ENCODE measurements around the gene CARD19.

CARD19 gene

DNA sequence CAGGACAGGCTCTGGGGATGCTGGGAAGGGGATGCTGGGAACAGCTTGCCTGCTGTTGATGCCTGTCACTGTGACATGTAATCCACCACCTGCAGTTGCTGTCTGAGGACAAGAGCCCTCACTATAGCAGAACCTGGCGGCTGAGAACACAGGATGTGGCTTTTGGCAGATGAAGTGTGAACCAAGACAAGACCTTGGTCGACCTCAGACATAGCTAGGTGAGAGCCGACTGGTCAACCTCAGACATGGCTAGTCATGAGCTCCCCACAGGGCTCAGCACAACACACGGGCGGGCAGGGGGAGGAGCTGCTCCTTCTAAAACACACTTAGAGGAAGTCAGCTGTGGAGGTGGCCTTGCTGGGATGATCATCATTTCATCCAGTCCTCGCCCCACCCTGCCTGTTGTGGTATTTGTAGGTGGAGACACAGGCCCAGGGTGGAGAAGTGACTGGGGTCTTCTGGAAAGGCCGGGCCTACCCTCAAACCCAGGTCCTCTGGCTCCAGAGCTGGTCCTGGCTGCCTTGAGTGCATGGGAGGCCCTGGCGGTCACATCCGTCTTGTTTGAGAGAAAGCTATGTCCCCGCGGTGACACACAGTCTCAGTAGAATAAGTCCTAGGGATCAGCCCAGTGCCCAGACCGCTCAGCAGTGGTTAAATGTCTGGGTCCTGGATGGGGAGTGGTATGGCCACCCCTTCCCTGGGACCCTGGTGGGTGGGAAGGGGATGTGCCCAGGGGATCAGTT lies 31.5 kb upstream of the CARD19 start:
- no peak for DNase-seq

DNA sequence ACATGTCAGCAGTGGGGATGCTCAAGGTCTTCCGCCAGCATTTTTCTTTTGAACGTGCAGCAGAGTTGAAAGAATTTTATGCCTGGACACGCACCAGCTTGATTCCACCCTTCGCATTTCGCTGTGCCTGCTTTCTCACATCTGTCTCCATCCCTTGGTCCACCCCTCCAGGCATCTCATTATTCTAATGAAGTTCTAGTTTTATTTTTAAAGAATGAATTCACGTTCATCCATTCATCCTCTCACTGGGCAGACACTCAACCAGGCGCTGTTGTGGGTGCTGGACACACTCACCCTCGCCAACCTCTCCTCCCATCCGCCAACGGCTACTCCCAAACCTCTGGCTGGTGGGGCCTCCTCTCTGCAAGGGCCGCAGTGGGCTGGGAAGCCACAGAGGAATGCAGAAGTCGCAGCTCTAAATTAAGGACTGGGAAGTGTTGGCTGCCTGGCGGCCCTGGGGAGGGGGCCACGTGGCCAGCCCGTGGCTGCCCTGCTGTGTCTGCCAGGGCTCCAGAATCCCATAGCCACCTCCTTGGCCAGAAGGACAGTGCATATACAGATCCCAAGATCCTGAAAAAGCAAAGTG lies 30.8 kb upstream of the CARD19 start:
- DNase-seq = no peak

DNA sequence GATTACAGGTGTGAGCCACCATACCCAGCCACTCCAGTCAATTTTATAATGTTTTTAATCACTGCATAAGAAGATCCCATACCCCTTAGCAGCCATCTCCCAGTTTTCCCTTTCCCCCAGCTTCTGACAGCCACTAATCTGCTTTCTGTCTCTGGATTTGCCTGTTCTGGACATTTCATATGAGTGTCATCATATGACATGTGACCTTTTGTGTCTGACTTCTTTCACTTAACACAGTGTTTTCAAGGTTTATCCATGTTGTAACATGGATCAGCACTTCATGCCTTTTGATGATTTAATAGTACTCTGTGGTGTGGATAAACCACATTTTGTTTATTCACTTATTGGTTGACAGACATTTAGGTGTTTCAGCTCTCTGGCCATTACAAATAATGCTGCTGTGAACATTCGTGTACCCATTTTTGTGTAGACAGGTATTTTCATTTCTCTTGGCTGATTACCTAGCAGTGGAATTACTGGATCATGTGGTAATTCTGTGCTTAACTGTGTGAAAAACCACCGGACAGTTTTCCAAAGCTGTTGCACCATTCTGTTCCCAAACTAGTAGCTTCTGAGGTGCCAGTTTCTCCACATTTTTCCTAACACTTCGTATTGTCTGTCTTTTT lies 28.9 kb upstream of the CARD19 start:
- no peak for DNase-seq

DNA sequence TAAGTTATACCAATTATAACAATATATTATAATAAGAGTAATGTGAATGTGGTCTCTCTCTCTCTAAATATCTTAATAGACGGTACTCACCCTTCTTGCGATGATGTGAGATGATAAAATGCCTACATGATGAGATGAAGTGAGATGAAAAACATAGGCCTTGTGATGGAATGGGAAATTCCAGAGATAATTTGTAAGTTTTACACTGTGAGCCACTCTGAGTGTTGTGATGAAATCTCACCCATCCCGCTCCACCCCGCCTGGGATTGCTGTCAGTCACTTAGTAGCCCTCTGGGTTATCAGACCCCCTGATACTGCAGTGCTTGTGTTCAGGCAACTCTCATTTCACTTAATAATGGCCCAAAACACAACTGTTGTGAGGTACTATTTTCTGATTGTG lies 27.1 kb upstream of the CARD19 start:
- DNase-seq = no peak

DNA sequence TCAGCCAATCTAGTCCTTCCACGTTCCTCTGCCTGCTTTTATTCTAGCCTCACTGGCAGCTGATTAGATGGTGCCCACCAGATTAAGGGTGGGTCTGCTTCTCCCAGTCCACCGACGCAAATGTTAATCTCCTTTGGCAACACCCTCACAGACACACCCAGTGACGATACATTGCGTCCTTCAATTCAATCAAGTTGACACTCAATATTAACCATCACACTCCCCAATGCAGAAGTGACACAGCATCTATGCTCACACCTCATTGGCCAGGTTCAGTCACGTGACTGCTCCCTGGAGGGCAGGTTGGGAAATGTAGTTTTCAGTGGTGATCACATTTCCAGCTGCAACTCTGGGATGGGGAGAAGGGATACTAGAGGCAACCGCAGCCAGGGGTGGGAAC lies 24.6 kb upstream of the CARD19 start:
- DNase-seq = no peak

DNA sequence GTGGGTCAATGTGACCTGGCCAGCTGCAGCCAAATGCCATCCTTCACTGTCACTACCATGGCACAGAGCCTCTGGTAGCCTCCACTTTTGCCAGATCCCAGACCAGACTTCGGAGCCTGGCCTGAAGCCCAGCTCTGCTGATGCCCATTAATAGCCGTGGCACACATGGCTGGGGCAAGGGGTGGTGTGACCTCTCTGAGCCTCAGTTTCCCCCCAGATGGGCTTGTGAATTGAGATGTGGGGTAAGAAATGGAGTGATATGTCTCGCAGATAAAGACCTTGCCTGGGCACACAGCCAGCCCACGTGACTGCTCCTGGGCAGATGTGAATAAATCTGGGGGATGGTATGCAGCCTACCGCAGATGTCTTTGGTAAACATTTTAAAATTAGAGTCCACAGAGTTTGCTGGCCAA lies 23.6 kb upstream of the CARD19 start:
- no peak for DNase-seq

DNA sequence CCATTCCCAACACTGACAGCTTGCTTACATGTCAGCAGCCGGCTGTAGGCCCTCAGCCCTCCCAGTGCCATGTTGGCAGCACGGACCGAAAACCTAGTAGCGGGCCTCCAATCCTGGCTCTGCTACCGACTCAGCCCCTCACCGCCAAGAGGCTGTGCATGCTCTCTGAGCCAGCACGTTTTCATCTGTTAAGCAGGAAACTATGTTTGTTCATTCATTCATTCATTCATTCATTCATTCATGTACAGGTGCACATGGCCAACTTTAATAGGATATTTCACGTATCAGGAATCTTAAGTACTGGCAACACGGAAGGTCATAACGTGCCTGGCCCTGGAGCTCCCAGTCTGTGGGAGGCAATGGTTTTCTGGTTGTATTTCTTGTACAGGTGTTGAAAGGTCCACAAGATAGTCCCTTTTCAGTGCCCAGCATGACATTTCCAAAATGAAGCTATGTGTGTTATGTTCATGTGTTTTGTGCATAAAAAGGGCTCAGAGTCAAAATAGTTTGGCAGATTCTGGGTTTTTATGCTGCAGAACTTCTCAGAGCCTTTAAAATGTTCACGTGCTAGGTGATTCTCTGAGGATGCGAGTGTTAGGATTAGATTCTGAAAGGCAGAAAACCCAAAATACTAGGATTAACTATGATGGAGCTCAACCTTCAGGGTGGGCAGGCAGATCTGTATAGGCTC lies 19.8 kb upstream of the CARD19 start:
- DNase-seq = no peak

DNA sequence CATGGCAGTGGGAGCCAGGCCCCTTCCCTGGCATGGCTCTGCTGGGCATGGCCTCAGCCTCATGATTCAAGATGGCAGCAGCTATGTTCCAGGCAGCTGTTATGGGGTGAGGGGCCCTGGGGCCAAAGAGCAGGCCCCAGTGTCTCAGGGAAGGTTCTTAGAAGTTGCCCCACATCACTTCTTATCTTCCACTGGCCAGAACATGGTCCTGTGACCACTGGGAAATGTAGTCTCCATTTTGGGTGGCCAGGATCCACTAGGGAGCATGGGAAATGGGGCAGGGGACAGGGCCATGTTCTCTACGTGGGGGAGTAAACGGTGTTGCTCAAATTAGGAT lies 19.3 kb upstream of the CARD19 start:
- DNase-seq = no peak

DNA sequence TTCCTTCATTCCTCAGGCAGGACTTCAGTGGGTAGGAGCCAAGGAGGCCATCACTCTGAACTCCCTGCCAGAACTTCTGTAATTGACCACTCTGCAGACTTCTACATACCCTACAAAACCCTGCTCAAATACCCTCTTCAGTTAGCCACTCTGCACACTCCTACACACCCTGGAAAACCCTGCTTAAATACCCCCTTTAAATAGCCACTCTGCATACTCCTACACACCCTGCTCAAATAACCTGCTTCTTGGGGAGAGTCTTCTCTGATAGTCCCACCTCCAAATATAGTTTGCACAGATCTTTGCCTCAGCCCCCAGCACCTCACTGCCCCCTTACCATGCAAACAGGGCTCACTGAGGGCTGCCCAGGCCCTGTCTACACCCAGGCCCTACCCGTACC lies 18.6 kb upstream of the CARD19 start:
- no peak for DNase-seq

DNA sequence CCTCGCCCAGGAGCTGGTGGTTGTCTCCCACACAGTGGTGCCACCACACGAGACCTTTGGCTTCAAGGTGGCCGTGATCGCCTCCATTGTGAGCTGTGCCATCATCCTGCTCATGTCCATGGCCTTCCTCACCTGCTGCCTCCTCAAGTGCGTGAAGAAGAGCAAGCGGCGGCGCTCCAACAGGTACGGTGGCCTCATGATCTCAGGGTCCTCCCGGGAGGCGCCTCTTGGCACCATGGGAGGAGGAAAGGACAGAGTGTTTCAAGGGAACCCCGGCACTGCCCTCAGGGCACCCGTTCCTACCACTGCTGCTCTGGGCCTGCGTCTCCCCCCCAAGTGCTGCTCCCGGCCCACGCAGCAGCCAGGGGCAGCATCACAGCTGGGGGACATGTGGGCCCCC lies 18.2 kb upstream of the CARD19 start:
- no peak for DNase-seq

DNA sequence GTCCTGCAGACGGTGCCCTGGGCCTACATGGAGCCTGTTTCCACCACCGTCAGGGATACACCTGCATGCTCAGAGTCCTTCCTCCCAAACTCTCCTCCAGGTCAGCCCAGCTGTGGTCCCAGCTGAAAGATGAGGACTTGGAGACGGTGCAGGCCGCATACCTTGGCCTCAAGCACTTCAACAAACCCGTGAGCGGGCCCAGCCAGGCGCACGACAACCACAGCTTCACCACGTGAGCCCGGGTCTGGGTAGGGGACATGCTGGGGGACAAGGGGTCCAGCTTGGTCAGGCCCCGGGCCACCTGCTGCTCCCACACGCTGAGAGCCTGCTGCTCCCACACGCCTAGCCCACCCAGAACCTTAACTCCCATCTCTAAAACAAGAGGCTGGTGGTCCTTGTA lies 16.6 kb upstream of the CARD19 start:
- DNase-seq = no peak

DNA sequence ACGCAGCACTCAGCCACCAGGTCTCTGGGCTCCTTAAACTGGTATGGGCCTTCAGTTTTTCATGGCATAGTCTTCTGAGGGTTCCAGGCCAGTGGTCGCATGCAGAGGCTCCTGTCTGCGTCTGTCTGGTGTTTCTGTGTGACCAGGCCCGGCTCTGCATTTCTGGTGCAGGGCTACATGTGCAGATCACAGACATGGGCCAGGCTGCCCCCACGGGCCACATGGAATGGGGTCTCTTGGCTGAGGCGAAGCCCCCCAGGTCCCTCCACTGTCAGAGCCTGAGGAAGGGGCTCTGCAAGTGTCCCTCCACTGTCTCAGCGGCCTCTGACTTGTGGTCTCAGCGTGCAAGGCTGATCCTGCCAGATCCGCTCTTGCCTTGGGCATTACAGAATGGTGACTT lies 15.6 kb upstream of the CARD19 start:
- DNase-seq = no peak

DNA sequence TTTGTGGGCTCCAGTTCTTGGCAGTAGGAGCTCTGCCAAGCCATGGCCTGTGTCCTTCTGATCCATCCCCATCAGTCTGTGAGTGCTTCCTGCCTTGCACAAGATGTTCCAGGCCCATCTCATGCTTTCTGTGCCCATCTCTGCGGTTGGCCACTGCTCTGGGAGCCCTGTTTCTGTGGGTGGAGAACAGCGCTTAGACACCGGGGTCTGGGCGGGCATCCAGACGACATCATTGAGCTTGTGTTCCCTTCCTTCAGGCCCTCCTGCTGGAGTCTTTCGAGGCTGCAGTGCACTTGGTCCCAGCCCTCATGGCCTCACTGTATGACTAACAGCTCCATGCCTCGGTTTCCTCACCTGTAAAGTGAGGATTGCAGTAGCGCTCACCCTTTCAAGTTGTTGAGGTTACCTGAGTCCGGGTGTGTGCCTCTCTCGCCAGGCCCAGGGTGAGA lies 14.9 kb upstream of the CARD19 start:
- no peak for DNase-seq

DNA sequence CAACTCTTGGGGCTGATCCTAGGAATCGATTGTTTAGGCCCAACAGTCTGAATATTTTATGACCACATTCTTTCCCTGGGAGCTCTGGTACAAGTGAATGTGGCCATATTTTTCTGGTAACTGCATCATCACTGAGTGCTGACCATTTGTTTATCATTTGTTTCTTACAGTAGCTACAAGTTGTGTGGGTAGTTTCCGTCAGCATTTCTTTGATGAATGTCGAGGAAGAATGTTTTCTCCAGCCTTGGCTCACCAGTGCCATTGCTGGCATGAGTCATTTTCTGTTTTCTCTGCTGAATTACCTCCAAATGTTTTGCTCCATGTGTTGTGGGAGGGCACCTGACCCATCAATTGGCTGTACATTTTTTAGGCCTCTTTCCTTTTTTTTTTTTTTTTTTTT lies 14.1 kb upstream of the CARD19 start:
- DNase-seq = no peak

DNA sequence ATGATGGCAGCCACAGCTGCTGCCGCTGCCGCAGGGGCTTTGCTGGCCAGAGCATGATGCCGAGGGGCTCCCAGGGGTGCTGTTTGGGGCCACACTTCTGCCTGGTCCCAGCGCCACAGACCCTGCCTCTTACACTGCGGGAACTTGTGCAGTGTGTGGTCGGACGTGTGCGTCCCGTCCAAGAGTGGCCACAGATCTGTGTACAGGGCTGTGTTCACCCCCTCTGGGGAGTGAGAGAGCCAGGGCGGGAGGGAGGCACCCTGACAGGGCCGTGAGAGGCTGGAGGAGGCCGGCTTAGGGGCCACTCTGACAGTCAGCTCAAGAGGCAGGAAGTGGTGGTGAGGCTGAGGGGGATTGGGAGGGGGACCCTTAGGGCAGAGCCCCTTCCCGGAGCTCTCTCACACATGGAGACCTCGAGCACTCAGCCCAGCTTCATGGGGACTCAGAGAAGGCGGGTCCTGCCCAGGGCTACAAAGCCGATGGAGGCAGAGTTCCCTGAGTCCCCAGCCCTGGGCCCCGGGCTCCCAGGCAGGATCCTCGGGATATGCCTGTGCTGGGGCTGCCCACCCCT lies 13.1 kb upstream of the CARD19 start:
- DNase-seq = no peak

DNA sequence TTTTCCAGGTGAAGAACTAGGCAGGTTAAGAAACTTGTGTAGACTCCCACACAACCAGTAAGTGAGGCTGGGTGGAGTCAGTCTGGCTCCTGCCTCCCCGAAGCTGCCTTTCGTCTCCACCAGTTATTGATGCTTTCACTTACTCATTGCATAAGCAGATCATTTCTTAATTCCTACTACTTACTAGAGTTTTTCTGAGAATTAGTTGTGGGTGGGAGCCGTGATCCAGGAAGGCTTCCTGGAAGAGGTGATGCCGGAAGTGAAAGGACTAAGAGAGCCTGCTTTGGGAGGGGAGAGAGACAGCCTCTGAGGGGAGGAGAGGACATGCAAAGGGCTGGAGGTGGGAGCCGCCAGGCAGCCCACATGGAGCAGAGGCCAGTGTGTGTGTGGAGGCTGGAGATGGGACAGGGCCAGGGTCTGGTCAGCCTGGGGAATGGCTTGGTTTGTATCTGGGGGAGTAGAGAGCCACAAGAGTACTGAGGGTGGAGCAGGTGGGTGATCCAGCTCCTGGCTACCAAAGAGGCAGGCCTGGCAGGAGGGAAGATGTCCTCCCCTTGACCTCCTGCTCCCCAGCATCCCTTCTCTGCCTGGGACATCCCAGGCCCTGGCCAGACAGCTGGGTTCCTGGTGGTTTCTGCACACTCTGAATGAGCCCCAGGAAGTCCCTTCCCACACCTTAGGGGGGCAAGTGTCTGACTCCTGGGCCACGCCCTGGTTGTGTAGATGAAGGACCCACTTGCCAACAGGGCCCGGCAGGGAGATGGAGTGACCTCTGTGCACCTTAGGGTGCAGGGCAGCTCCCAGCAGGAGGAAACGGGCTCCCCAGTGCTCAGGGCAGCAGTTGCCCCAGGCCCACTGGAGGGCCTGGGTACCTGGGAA lies 12.2 kb upstream of the CARD19 start:
- no peak for DNase-seq

DNA sequence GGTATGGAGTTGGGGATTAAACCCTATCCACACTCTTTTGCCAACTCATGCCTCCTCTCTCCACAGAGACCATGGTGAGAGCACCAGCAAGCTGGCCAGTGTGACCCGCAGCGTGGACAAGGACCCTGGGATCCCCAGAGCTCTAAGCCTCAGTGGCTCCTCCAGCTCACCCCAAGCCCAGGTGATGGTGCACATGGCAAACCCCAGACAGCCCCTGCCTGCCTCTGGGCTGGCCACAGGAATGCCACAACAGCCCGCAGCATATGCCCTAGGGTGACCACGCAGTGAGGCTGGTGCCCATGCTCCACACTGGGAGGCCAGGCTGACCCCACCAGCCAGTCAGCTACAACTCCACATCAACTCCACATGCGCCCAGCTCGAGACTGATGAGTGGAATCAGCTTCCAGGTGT lies 11.5 kb upstream of the CARD19 start:
- DNase-seq = no peak

DNA sequence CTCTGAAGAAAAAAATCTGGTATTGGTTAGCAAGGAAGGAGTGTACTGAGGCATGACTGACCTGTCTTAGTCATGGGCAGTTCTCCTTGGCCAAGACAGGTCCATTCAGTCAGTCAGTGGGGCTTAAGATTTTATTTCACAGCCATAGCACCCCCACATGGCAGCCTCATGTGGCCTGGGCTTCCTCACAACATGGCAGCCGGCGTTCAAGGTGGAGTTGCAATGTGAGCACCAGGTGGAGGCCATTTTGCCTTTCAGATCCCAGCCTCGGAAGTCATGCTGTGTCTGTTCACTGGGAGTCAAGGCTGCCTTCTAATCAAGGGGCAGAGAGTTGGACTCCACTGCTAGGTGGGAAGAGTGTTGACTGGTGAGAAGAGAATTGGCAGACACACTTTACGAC lies 10.3 kb upstream of the CARD19 start:
- DNase-seq = no peak

DNA sequence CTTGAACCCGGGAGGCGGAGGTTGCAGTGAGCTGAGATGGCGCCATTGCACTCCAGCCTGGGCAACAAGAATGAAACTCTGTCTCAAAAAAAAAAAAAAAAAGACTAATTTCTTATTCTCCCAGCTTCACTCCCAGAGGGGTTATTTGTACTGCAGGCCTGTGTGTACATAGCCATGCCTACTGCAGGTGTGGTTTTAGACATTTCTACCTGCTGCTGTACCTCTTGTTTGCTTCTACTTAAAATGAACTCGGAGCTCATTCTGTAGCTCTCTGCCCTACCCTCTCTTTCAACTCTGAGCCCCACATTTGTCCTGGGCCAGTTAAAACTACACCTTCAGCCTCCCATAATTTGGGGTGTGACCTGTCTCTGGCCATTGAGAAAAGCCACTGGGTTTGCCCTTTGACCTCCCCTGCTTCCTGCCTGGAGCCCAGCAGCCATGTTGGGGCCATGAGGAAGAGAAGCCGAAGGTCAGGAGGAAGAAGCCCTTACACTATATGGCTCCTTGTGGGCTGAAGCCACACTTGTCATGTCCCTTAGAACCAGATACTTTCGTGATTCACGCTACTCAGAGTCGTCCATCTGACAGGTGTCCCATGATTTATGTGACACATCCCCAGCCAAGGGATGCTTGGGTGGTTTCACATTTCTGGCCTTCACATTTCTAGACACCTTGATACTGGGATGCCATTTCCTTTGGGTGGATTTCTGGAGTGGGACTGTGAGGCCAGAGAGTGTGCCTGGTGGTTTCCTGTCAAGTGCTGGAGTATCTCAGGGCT lies 9.4 kb upstream of the CARD19 start:
- DNase-seq = no peak

DNA sequence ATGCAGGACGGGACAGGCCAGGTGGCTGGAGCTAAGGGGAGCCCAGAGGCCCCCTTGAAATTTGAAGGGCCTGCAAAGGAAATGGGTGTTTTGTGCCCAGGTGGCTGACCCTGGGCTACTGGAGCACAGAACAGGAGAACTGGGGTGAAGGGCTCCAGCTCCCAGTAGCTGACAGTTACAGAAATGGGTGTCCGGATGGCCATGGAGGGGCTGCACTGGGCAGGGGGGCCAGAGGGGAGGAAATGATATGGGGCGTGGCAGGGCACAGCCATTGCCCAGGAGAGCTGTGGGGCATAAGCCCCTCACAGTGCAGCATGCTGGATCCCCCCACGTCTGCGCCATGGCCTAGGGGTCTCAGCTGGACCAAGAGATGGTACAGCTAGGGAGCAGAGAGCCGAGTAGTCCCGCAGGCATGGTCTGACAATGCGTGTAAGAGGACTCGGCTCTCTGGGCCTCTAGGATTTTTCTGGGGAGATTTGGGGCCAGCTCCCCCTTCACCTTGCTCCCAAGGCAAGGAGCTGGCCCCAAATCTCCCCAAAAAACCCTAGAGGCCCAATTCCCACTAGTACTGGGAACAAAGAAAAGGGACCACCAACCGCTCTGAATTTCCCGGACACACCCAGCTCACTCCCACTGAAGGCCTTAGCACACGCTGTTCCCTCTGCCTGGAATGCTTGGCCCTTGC lies 7.9 kb upstream of the CARD19 start:
- no peak for DNase-seq

DNA sequence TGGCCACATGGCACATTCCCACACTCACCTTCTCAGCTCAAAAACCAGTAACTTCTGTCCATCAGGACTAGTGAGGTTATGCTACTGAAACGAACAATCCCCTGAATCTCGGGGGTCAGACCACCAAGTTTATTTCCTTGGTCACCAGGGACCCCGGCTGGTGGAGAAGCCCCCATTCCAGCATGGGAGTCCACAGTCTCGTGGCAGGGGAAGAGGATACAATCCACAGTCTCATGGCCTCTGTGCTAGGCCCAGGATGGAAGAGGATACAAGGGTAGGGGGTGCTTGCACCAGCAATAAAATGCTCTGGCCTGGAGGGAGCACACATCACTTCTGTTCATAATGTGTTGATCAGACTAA lies 7.4 kb upstream of the CARD19 start:
- no peak for DNase-seq
